Duodenal mucosa (tissue), 2 donors: Measurements from ENCODE around the gene SDK1.
"Not testable (repeated sequence)": the region's sequence is repeated elsewhere in the genome, so short reads cannot be mapped to it uniquely, and the experiment has no call there.

Experiments
- H3K27ac ChIP-seq: one replicate; pipeline ENCODE4 v1.7.0; 2013; ENCODE audit warnings: low read depth, low read length
- H3K27me3 ChIP-seq, 2 donors: one replicate each; pipeline ENCODE4 v1.7.0; 2013; ENCODE audit warnings: low read length in 2 of 2, control low read depth in 1 of 2; ENCODE audit not compliant: insufficient read depth in 2 of 2, control insufficient read depth in 1 of 2
- H3K36me3 ChIP-seq, 2 donors: one replicate each; pipeline ENCODE4 v1.7.0; 2013; ENCODE audit warnings: low read length in 2 of 2, control low read depth in 1 of 2; ENCODE audit not compliant: insufficient read depth in 2 of 2, control insufficient read depth in 1 of 2
- H3K4me1 ChIP-seq, 2 donors: one replicate each; pipeline ENCODE4 v1.7.0; 2013; ENCODE audit warnings: low read length in 2 of 2, control low read depth in 1 of 2; ENCODE audit not compliant: insufficient read depth in 2 of 2, control insufficient read depth in 1 of 2
- H3K4me3 ChIP-seq, 2 donors: one replicate each; pipeline ENCODE4 v1.7.0; 2013; ENCODE audit warnings: low read length in 2 of 2, low read depth in 1 of 2
- H3K9ac ChIP-seq, 2 donors: one replicate each; pipeline ENCODE4 v1.7.0; 2013; ENCODE audit warnings: low read length in 2 of 2, low read depth in 1 of 2
- H3K9me3 ChIP-seq, 2 donors: one replicate each; pipeline ENCODE4 v1.7.0; 2013; ENCODE audit warnings: low read length in 2 of 2, control low read depth in 1 of 2; ENCODE audit not compliant: control insufficient read depth in 1 of 2

Gene SDK1

DNA sequence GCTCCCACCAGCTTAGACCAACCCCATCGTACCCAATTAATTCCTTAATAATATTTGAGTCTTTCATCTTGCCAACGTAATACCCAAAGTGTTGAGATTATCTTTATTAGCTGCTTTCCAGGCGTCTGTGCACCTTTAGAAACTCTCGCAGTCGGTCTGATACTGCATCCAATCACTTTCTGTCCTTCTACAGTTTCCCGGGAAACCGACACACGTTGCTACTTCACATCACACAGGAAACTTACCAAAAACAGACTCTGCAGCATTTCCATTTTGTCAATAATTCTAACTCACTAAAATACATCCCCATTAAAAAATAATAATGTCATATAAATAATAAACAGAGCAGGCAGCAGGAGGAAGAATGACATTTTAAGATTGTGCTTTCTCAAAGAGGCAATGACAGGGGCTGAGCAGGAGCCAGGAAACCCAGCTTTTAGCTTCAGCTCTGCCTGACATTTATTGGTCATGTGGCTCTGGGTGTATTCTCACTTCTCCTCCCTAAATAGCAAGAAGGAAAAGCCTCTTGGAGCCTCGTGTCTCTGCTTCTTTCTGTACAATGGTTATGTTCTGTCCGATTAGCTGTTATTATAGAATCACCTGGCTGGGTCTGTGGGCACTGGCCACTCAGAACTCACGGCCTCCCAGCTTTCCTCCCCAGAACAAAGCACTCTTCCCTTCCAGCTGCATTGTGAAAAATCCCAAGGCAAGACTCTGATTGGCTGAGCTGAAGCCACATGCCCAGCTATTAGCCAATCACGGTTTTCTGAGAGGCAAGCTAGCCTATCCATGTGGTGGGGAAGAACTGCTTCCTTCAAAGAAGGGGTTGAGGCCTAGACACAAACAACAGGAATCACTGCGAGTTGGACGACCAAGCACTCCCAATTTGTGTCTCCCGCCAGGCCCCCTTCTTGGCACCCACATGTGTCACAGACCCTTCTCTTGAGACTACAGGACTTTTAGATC, 956.4 kb downstream of the SDK1 start:
- Histone ChIP-seq H3K9ac (no peak overlapping the region), H3K4me1 (peaks cover 0 to 4% of the 10 kb centered on the region in 2 donors), H3K27ac (peak overlapping the region; percentile 20), H3K4me3 (no peak overlapping the region), H3K9me3 (peaks cover 0 to 4% of the 10 kb centered on the region in 2 donors), H3K36me3 (no peaks in the 10 kb centered on the region), H3K27me3 (no peaks in the 10 kb centered on the region)

GRCh38 chr7:4260116-4260515, 959.1 kb downstream of the SDK1 start:
- H3K36me3 ChIP-seq, H3K9ac ChIP-seq, H3K4me1 ChIP-seq, H3K27me3 ChIP-seq, H3K9me3 ChIP-seq, H3K4me3 ChIP-seq, H3K27ac ChIP-seq: not testable (repeated sequence)

DNA sequence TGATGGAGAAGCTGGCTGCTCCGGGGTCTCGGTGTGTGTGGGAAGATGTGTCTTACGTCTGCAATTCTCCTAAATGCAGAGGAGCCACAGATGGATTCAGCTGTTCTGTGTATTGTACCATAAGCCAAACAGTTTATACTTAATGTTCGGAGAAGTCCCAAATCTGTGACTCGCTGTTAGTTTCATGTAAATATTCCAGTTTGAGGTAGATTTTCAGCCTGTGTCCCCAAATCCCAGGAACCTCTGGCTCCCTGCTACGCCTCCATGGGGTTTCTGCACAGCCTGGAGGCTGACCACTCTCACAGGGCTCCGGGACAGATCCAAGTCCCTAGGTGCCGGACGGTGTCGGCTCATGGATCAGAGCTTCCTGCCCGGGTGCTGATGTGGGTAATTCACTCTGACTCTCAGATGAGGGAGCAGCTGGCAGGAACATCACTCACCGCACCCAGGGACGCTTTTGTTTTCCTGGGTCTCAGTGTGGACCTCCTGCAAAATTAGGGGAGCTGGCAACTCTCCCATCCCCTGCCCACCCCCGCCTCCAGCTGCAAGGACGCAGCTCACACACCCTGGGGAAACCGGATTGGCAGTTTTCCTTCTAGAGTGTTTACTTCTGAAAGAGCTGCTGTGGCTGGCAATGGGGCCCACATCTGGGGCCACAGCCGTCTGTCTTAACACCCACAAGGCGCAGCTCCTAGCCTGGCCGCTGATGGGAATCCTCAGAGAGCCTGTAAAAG, 960.0 kb downstream of the SDK1 start:
- no peak overlapping the region for H3K4me3 ChIP-seq
- H3K9me3 ChIP-seq = peaks cover 0 to 4% of the 10 kb centered on the region in 2 donors
- no peak overlapping the region for H3K9ac ChIP-seq
- H3K27me3 ChIP-seq = no peaks in the 10 kb centered on the region
- H3K27ac ChIP-seq = peak overlapping the region; percentile 10
- no peaks in the 10 kb centered on the region for H3K36me3 ChIP-seq
- H3K4me1 ChIP-seq = peaks cover 0 to 4% of the 10 kb centered on the region in 2 donors

DNA sequence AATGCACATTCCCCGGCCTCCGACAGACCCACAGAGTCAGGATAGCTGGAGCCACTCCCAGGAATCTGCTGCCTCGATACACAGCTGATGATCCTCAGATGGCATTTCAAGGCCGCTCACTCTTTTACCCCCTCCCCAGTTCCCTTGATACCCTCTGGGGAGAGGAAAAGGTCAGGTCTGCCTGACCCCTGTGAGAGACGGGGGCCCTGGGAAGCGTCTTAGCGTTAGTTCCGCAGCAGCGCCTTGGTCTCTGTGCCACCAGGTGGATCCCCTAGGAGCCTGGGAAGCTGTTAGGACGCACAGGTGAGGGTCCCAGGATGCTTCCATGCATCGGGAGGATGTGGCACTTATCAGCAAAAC, 960.5 kb downstream of the SDK1 start:
- Histone ChIP-seq H3K9me3 (peaks cover 0 to 4% of the 10 kb centered on the region in 2 donors), H3K9ac (no peak overlapping the region), H3K27me3 (no peaks in the 10 kb centered on the region), H3K4me1 (peaks cover 0 to 4% of the 10 kb centered on the region in 2 donors), H3K36me3 (no peaks in the 10 kb centered on the region), H3K27ac (peak overlapping the region; percentile 10), H3K4me3 (no peak overlapping the region)

DNA sequence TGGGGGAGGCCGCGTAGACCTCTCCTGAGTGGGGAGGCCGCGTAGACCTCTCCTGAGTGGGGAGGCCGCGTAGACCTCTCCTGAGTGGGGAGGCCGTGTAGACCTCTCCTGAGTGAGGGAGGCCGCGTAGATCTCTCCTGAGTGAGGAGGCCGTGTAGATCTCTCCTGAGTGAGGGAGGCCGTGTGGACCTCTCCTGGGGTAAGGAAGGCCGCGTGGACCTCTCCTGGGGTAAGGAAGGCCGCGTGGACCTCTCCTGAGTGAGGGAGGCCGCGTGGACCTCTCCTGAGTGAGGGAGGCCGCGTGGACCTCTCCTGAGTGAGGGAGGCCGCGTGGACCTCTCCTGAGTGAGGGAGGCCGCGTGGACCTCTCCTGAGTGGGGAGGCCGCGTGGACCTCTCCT, 963.2 kb downstream of the SDK1 start:
- H3K9ac ChIP-seq, H3K9me3 ChIP-seq, H3K27me3 ChIP-seq, H3K4me3 ChIP-seq, H3K27ac ChIP-seq, H3K4me1 ChIP-seq, H3K36me3 ChIP-seq: not testable (repeated sequence)

GRCh38 chr7:4265066-4265465, 964.0 kb downstream of the SDK1 start:
- Histone ChIP-seq H3K27ac (no peak overlapping the region), H3K36me3 (no peaks in the 10 kb centered on the region), H3K27me3 (no peaks in the 10 kb centered on the region), H3K4me3 (no peak overlapping the region), H3K9me3 (no peaks in the 10 kb centered on the region), H3K9ac (no peak overlapping the region), H3K4me1 (peaks cover 0 to 4% of the 10 kb centered on the region in 2 donors)

DNA sequence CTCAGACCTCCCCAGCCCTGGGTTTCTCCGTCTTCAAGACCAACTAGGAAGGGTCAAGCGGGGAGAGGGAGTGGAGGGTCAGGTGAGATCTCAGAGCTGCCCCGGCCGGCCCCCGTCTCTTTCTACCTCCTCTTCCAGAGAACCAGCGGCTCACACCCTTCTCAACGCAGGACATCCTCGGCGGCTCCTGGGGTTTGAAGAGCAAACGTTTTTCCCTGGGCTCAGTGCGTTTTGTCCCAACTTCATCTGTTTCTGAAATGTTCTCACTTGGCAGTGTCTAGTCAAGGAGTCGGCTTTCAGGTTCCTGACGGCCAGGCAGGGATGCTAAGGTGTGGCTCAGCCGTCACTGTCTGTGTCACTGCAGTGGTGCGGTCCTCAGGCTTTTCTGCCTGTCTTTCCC, 964.6 kb downstream of the SDK1 start:
- no peak overlapping the region for H3K9ac ChIP-seq
- no peaks in the 10 kb centered on the region for H3K9me3 ChIP-seq
- no peak overlapping the region for H3K4me3 ChIP-seq
- peaks cover 0 to 4% of the 10 kb centered on the region in 2 donors for H3K4me1 ChIP-seq
- no peaks in the 10 kb centered on the region for H3K36me3 ChIP-seq
- H3K27me3 ChIP-seq = no peaks in the 10 kb centered on the region
- no peak overlapping the region for H3K27ac ChIP-seq

GRCh38 chr7:4266270-4267040, 965.4 kb downstream of the SDK1 start:
- Histone ChIP-seq H3K36me3 (no peaks in the 10 kb centered on the region), H3K4me1 (peaks cover 0 to 3% of the 10 kb centered on the region in 2 donors), H3K9ac (no peak overlapping the region), H3K9me3 (no peaks in the 10 kb centered on the region), H3K27me3 (no peaks in the 10 kb centered on the region), H3K4me3 (no peak overlapping the region), H3K27ac (no peak overlapping the region)

DNA sequence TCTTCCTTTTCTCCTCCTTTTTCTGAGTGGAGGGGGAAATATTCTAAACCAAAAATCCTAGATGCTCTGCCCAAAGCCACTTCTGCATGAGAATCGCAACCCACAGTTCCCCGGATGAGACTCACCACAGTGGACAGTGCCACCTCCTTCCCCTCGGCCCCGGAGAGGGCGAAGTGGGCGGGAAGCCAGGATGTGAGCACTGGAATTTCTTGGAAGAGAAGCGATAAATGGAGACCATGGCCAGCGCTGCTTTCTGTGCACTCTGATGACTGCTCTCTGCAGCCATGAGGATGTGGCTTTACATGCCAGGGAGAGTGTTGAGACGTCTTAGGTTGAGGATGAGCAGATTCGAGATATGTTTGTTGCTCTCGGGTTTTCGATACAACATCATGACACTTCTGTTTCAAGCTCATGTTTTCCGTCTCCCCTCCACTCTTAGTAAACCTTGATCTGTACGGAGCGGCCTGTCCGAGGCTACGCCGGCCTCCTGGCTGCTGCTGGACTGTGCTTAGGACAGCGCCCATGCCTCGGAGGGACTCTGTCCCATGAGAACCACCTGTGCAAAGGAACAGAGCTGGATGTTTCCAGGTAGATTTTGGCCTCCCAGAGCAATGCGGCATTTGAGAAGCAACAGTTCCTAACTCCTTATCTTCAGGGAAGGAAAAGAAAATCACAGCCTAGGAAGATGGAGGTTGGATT, 966.4 kb downstream of the SDK1 start:
- Histone ChIP-seq H3K4me1 (no peaks in the 10 kb centered on the region), H3K9me3 (no peaks in the 10 kb centered on the region), H3K9ac (no peak overlapping the region), H3K4me3 (no peak overlapping the region), H3K27ac (no peak overlapping the region), H3K27me3 (no peaks in the 10 kb centered on the region), H3K36me3 (no peaks in the 10 kb centered on the region)
